ENCODE results near the gene PAIP2B. TPM values are rescaled to one million over a fixed set of nuclear protein-coding genes. Genes with fewer than 3 reads are reported as not detected.

The PAIP2B gene
- total and polyA plus RNA-seq, 2 of the 4 experiments (the other 2 are of a cell fraction), result 0.15 to 0.18 TPM

DNA sequence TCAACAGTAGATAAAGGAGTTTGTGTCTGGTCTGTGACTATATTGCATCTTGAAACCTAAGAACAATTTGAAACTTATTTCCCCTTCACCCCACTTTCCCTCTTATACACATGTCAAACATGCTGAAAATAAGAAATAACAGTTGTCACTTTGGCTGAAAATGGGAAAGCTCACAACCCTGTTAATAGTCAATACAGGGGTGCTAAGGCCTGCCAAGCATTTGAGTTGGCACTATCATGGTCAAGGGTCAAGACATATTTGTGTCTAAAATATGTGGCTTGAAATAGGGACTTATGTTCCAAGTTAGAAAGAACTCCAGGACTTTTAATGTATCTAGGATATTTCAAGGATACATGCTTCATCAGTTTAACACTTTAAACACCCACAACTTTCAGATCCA lies 20.6 kb downstream of the PAIP2B start:
- POLR2A ChIA-PET (ENCODE audit: unreplicated experiment), result no interaction called here
- Histone ChIP-seq H3K4me2 (ENCODE audit: low read depth, low read length) (no peak overlapping the region), H3K27me3 (ENCODE audit: control insufficient read depth, insufficient read depth, low read length) (no peaks in the 10 kb centered on the region; the same call in 1 of the 2 replicates), H3K27ac (ENCODE audit: insufficient read depth, low read length) (no peak overlapping the region), H2BK15ac (ENCODE audit: low read depth, low read length) (no peak overlapping the region), H3K23ac (ENCODE audit: low read depth, low read length) (no peak overlapping the region), H3K14ac (replicated peaks; ENCODE audit: low read depth, low read length) (no peak overlapping the region), H3K79me1 (ENCODE audit: low read depth in 1 of 2, low read length in 2 of 2) (no peaks in the 10 kb centered on the region), H3K36me3 (ENCODE audit: control insufficient read depth, insufficient read depth, low read length) (no peaks in the 10 kb centered on the region), H4K91ac (ENCODE audit: insufficient read depth, low read depth, low read length) (no peak overlapping the region), H2AFZ (replicated peaks; ENCODE audit: low read length, poor library complexity) (no peak overlapping the region), H3K4me3 (ENCODE audit: insufficient read depth, low read depth, low read length) (no peak overlapping the region), H3K9me1 (ENCODE audit: insufficient read depth, low read length) (no peaks in the 10 kb centered on the region), H2BK5ac (ENCODE audit: low read depth, low read length, poor library complexity, severe bottlenecking) (no peak overlapping the region), H2BK120ac (ENCODE audit: low read depth, low read length) (no peak overlapping the region), H2AK5ac (ENCODE audit: low read depth, low read length) (no peak overlapping the region), H2BK20ac (ENCODE audit: low read depth, low read length) (no peak overlapping the region), H2AK9ac (replicated peaks; ENCODE audit: low read depth, low read length, poor library complexity) (no peak overlapping the region), H3K9ac (ENCODE audit: low read depth, low read length) (no peak overlapping the region), H3K4me1 (ENCODE audit: control insufficient read depth, insufficient read depth, low read length) (no peaks in the 10 kb centered on the region), H3K9me3 (ENCODE audit: control insufficient read depth, insufficient read depth, low read length) (no peaks in the 10 kb centered on the region), H3K56ac (ENCODE audit: extremely low read depth, insufficient read depth, low read length) (no peak overlapping the region), H3K4ac (ENCODE audit: low read depth, low read length) (no peak overlapping the region), H4K5ac (ENCODE audit: low read depth, low read length) (no peak overlapping the region), H3K18ac (ENCODE audit: low read depth, low read length) (no peak overlapping the region), H4K8ac (ENCODE audit: low read depth in 2 of 2, low read length in 2 of 2) (no peak overlapping the region), H4K20me1 (ENCODE audit: insufficient read depth, low read length) (no peaks in the 10 kb centered on the region)
- DNase-seq (no peak), ATAC-seq (ENCODE audit: low read depth) (no peak)
- no TSS peak for BruUV-seq (replicated peaks)
- intact Hi-C loops (cut with micrococcal nuclease), result no loop called here
- in situ Hi-C loops (cut with MboI; ENCODE audit: low sequenced_read_pairs), result no loop called here
- CTCF ChIA-PET, result no interaction called here
- TF ChIP-seq, protein P1, sequence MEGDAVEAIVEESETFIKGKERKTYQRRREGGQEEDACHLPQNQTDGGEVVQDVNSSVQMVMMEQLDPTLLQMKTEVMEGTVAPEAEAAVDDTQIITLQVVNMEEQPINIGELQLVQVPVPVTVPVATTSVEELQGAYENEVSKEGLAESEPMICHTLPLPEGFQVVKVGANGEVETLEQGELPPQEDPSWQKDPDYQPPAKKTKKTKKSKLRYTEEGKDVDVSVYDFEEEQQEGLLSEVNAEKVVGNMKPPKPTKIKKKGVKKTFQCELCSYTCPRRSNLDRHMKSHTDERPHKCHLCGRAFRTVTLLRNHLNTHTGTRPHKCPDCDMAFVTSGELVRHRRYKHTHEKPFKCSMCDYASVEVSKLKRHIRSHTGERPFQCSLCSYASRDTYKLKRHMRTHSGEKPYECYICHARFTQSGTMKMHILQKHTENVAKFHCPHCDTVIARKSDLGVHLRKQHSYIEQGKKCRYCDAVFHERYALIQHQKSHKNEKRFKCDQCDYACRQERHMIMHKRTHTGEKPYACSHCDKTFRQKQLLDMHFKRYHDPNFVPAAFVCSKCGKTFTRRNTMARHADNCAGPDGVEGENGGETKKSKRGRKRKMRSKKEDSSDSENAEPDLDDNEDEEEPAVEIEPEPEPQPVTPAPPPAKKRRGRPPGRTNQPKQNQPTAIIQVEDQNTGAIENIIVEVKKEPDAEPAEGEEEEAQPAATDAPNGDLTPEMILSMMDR (conservative IDR thresholded peaks at IDR 0.05; ENCODE audit: low read depth, low read length), result no peak
- dilution Hi-C loops (cut with HindIII; ENCODE audit: low sequenced_read_pairs, unreplicated experiment), result no loop called here

All from IMR-90 (cell line).